MM.1S (cell line): ENCODE results near the gene TUBB4B.

Experiments used
- DNase-seq: peaks from one replicate; pipeline ENCODE4 v3.0.0-alpha.2; 2015
- H2AFZ ChIP-seq: fragments of 300-600 bp; sonication (generic); 2 replicates; pipeline ENCODE4 v1.6.0; 2016; ENCODE audit warnings: antibody characterized with exemption, low read length
- H3F3A ChIP-seq: fragments of 300-600 bp; sonication (generic); 2 replicates; pipeline ENCODE4 v1.6.1; 2016; ENCODE audit warnings: mild to moderate bottlenecking, antibody characterized with exemption, low read length, moderate library complexity, mixed read lengths; ENCODE audit not compliant: insufficient read depth
- H3K27ac ChIP-seq: fragments of 300-600 bp; sonication (generic); 2 replicates; pipeline ENCODE4 v1.5.1; 2016; ENCODE audit warnings: mild to moderate bottlenecking, low read length
- H3K27me3 ChIP-seq: fragments of 300-600 bp; sonication (generic); replicated peaks from 2 replicates; pipeline ENCODE4 v1.6.0; 2016; ENCODE audit warnings: low read length; ENCODE audit not compliant: insufficient read depth
- H3K36me3 ChIP-seq: fragments of 300-600 bp; sonication (generic); replicated peaks from 2 replicates; pipeline ENCODE4 v1.6.1; 2016; ENCODE audit warnings: mild to moderate bottlenecking, low read length, mixed read lengths; ENCODE audit not compliant: insufficient read depth
- H3K4me1 ChIP-seq: fragments of 300-600 bp; sonication (generic); 2 replicates; pipeline ENCODE4 v1.6.1; 2016; ENCODE audit warnings: low read length, mixed read lengths
- H3K4me2 ChIP-seq: fragments of 300-600 bp; sonication (generic); 2 replicates; pipeline ENCODE4 v1.6.0; 2016; ENCODE audit warnings: low read depth, low read length
- H3K4me3 ChIP-seq: fragments of 300-600 bp; sonication (generic); 2 replicates; pipeline ENCODE4 v1.5.1; 2016; ENCODE audit warnings: low read length, mixed read lengths
- H3K79me2 ChIP-seq: fragments of 300-600 bp; sonication (generic); 2 replicates; pipeline ENCODE4 v1.6.1; 2016; ENCODE audit warnings: mixed run types, low read length, mixed read lengths
- H3K9ac ChIP-seq: fragments of 300-600 bp; sonication (generic); 2 replicates; pipeline ENCODE4 v1.6.1; 2016; ENCODE audit warnings: low read length, mixed read lengths
- H3K9me2 ChIP-seq: fragments of 300-600 bp; sonication (generic); replicated peaks from 2 replicates; pipeline ENCODE4 v1.6.1; 2016; ENCODE audit warnings: mild to moderate bottlenecking, low read length, mixed read lengths; ENCODE audit not compliant: insufficient read depth
- H3K9me3 ChIP-seq: fragments of 300-600 bp; sonication (generic); replicated peaks from 2 replicates; pipeline ENCODE4 v1.6.1; 2016; ENCODE audit warnings: mild to moderate bottlenecking, low read length, mixed read lengths; ENCODE audit not compliant: insufficient read depth
- H4K20me1 ChIP-seq: fragments of 300-600 bp; sonication (generic); 2 replicates; pipeline ENCODE4 v1.6.1; 2016; ENCODE audit warnings: mild to moderate bottlenecking, low read length, moderate library complexity, mixed read lengths; ENCODE audit not compliant: insufficient read depth
- CTCF ChIP-seq: fragments of 300-600 bp; sonication (generic); IDR thresholded peaks from 2 replicates; pipeline ENCODE4 v1.5.1; 2016; ENCODE audit warnings: antibody characterized with exemption, low read length, mixed read lengths
- EZH2 ChIP-seq: fragments of 300-600 bp; sonication (generic); optimal IDR thresholded peaks from 2 replicates; pipeline ENCODE3; 2017; ENCODE audit warnings: low read depth, mild to moderate bottlenecking, antibody characterized with exemption, low read length, mixed read lengths
- EZH2phosphoT487 ChIP-seq: fragments of 300-600 bp; sonication (generic); IDR thresholded peaks from 2 replicates; pipeline ENCODE4 v1.6.1; 2018; ENCODE audit warnings: antibody characterized with exemption, low read length

Gene TUBB4B

GRCh38 chr9:137195525-137196220 lies 45.4 kb upstream of the TUBB4B start:
- Histone ChIP-seq H3K4me2 (no peak overlapping the region), H4K20me1 (no peaks in the 10 kb centered on the region), H3K4me3 (no peak overlapping the region), H3K27ac (no peak overlapping the region), H2AFZ (no peak overlapping the region), H3K4me1 (no peaks in the 10 kb centered on the region), H3F3A (0 out of 2 replicates have a peak, but pooled peaks cover 4% of the 10 kb centered on the region), H3K9me2 (no peaks in the 10 kb centered on the region), H3K27me3 (no peaks in the 10 kb centered on the region), H3K79me2 (peaks cover 11% of the 10 kb centered on the region), H3K36me3 (no peaks in the 10 kb centered on the region), H3K9me3 (no peaks in the 10 kb centered on the region), H3K9ac (no peak overlapping the region)
- DNase-seq = no peak
- TF ChIP-seq CTCF (no peak), EZH2 (no peak), EZH2phosphoT487 (no peak)

DNA sequence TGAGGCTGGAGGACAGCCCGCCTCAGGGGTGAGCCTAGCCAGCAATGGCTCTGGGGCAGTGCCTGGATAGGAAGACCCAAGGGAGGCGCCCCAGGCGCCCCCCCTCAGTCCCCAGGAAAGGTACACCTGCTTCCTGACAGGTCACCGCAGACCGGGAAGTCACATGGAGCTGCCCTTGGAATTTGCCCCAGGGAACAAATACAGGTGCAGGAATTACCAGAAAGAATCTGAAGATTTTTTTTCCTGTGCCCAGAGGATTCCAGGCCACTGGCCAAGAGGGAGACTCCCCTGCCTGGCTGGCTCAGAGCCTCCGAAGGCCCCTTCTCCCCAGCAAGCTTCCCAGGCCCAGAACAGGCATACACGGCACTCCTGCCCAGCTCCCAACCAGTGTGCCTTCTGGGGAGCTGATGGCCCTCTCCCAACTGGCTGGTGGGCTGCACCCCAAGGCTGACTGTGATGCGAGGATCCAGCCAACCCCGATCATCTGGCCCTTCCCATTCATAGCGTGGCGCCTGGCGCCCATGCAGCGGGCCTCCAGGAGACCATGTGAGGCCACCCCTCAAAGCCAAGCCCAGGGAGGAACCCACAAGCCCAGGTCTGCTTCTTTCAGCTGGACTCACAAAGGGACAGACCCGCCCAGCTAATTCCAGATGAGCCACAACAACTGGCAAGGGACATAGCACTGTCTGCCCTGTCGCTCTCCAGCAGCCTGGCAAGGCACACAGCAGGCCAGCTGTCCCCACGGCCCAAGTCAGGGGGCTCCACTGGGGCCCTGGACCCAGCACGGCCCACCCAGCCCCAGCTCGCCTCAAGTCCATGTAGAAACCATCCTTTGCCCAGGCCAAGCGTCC lies 42.8 kb upstream of the TUBB4B start:
- Histone ChIP-seq H3K36me3 (no peaks in the 10 kb centered on the region), H3K27ac (no peak overlapping the region), H3K9me2 (no peaks in the 10 kb centered on the region), H3F3A (0 out of 2 replicates have a peak, but pooled peaks cover 10% of the 10 kb centered on the region), H3K27me3 (no peaks in the 10 kb centered on the region), H3K79me2 (peaks cover 14% of the 10 kb centered on the region), H3K4me3 (no peak overlapping the region), H2AFZ (no peak overlapping the region), H3K9ac (no peak overlapping the region), H4K20me1 (no peaks in the 10 kb centered on the region), H3K9me3 (no peaks in the 10 kb centered on the region), H3K4me2 (no peak overlapping the region), H3K4me1 (peaks cover 5% of the 10 kb centered on the region; the same call in 1 of the 2 replicates)
- no peak for TF ChIP-seq EZH2phosphoT487
- DNase-seq = no peak

DNA sequence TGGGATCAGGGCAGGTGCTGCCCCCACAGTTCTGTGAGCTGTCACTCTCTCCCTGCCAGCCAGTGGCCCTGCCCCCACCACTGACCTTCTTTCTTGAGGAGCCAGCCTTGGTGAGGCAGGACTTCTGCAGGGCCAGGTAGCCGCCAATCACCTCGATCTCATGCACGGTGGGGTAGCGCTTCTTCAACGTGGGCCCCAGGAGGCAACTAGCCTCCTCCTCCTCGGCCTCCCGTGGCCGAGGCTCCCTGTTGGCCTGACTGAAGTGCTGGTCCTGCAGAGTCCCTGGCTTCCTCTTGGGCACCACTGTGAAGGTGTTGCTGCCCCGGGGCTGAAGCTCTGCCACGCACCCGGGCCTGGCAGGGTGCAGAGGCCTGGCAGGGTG lies 42.2 kb upstream of the TUBB4B start:
- no peak overlapping the region for H3K4me3 ChIP-seq

More for the DNA sequence above, 42.2 kb upstream of the TUBB4B start:
- TF ChIP-seq EZH2 = no peak
- TF ChIP-seq EZH2phosphoT487 = no peak
- TF ChIP-seq CTCF = no peak
- Histone ChIP-seq H3K9me2 (no peaks in the 10 kb centered on the region), H3K27me3 (no peaks in the 10 kb centered on the region), H3K4me1 (peaks cover 6% of the 10 kb centered on the region), H3K79me2 (peaks cover 18% of the 10 kb centered on the region), H2AFZ (no peak overlapping the region), H4K20me1 (no peaks in the 10 kb centered on the region), H3K9ac (no peak overlapping the region), H3F3A (peaks cover 10% of the 10 kb centered on the region; the same call in 1 of the 2 replicates), H3K36me3 (no peaks in the 10 kb centered on the region), H3K4me2 (no peak overlapping the region), H3K27ac (no peak overlapping the region), H3K9me3 (no peaks in the 10 kb centered on the region)
- DNase-seq = no peak
